Renal cortical epithelial cell (primary cell): ENCODE measurements around the gene MYO5C. TPM values are rescaled to one million over a fixed set of nuclear protein-coding genes. Genes with fewer than 3 reads are reported as not detected.
A peak's percentile ranks its signal among the peaks of the same experiment; 100 is the strongest.
"Not testable (repeated sequence)": the region's sequence is repeated elsewhere in the genome, so short reads cannot be mapped to it uniquely, and the experiment has no call there.

ENCODE experiments used
- DNase-seq: peaks from one replicate; pipeline ENCODE4 v3.0.0-alpha.2; 2011; ENCODE audit warnings: low read depth
- total RNA-seq: library from RNA; depleted of rRNA; stranded (reverse); fragments of >200 nt; gene quantifications from 2 replicates; pipeline ENCODE4 v1.2.3, GENCODE V29; 2014

Gene MYO5C
- total RNA-seq, 1 donor from 2014 or later = 18.3 TPM

DNA sequence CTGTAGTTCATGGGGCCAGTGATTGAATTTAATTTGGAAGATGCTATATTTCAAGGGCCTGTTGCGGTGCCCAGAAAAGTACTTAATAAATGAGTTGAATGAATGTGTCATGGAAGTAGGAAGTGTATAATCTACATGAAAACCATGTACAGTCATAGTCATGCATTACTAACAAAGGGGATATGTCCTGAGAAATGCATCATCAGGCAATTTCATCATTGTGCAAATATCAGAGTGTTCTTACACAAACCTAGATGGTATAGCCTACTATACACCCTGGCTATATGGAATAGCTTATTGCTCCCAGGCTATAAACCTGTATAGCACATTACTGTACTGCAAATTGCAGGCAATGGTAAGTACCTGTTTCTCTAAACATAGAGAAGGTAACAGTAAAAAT, 10.7 kb upstream of the MYO5C start:
- peak; percentile 35 for DNase-seq

DNA sequence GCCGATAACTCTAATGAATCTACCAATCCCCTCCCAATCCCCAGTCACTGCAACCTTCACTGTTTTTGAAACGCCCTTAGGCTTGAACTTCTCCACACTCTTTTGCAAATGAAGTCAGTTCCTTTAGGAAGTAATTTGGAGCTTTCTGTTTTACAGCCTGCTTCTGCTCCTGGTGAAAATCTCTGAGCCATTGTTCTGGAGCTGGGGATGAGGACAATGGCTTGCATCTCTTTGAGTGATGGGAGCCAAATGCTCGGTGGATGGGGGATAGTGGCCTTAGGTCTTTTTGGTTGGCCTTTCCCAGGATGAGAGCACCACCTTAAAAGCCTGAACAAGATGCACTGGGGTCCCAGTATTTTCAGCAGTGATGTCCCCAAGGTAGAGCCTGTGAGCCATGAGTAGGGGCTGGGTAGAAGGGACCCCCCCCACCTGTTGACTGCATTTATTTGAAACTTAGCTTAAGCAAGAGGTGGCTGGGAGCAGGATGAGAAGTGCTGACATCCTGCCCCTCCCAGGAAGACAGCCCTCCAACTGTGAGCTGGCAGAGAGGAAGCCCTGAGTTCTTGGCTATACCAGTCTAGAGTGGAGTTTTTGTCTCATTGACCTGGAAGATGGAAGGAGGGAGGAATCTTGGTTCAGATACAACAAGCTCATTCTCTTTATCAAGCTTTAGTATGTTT, 7.6 kb upstream of the MYO5C start:
- no peak for DNase-seq

DNA sequence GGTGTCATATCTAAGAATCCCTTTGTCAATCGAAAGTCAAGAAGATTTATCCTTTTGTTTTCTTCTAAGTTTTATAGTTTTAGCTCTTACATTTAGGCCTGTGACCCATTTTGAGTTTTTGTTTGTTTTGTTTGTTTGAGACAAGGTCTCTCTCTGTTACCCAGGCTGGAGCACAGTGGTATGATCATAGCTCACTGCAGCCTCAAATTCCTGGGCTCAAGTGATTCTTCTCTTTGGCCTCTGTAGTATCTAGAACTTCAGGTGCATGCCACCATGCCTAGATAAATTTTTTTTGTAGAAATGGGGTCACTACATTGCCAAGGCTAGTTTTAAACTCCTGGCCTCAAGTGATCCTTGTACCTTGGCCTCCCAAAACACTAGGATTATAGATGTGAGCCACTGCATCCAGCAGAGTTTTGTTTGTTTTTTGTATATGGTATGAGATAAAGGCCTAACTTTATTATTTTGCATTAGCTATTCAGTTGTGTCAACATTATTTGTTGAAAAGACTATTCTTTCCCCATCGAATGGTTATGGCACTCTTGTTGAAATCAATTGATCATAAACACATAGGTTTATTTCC, 5.8 kb upstream of the MYO5C start:
- no peak for DNase-seq

DNA sequence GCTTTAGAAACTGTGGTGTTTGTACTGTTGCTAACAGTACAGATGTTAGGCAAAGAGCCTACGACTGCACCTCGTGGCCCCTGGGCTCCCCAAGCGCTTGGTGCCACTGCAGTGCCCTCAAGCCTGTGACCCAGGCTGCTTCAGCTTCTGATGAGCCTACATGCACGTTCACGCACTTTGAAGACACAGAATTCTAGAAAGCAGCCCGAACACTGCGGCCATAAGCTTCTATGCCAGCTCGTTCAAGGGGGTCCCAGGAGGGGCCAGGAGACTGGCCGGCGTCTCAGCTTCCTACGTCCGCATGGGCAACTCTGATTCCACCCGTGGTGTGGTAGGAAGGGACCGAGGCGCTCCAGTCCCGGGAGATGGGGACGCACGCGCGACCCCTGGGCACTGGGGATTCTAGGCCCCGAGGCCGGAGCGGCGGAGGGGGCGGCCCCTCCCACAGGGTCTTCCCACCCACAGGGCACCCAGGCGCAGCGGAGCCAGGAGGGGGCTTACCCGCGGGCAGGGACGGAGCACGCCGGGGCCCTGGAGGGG, 653 bp downstream of the MYO5C start:
- DNase-seq = no peak

- DNase-seq = no peak
These were observed 2.7 kb downstream of the MYO5C start for GRCh38 chr15:52292780-52293392.

DNA sequence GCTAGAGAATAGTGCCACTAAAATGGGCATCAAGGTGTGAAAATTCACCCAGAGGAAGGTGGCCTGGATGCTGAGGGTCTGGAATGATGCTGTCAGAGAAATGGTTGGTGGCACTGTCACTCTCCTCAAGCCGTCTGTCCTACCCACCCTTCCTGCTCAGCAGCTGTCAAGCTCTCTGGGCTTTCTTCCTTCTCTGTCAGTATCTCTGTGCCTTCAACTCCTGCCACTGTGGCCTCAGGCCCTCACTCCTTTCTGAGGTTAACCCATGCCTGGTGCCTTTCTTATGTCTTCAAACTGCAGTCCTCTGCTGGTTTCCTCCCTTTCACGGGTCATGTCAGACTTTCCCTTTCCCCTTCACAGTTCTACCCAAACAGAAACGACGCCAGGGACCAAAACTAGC, 4.4 kb downstream of the MYO5C start:
- no peak for DNase-seq

DNA sequence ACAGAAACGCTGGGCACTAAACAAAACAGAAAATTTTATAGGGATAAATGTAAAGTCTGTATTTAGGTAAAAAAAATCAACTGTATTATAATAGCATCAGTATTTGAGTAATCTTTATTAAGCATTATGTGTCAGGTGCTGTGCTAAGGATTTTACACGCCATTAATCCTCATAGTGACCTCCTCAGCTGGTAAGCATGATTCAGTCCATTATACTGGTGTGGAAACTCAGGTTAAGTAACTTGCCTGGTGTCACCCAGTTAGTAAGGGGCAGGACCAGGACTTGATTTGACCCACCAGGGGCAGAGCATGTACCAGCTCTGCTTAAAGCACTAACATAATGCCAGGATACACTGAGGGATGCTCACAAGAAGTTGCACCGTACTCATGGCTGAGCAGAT, 4.8 kb downstream of the MYO5C start:
- peak; percentile 88 for DNase-seq

- DNase-seq = peak; percentile 42
These were observed 5.3 kb downstream of the MYO5C start for GRCh38 chr15:52290329-52290728.

DNA sequence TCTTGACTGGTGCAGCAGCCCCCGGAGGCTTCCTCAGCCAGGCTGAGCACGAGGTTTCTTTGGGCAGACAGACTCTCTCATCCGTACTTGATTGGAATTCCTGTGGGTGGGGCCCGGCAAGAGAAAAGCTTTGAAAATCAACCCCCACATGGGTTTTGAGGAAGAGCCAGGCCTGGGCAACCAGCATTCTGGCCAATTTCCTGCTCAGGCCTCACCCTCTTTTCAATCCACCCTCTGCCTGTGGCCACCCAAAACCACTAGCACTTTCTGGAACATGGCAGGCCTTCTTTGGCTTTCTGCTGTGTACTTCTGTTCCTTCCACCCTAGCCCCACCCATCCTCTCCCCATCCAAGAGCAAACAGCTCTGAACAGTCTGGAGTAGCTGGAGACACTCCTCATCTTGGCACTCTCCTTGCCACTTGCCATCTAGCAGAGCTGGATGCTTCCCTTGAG, 5.9 kb downstream of the MYO5C start:
- peak; percentile 56 for DNase-seq

DNA sequence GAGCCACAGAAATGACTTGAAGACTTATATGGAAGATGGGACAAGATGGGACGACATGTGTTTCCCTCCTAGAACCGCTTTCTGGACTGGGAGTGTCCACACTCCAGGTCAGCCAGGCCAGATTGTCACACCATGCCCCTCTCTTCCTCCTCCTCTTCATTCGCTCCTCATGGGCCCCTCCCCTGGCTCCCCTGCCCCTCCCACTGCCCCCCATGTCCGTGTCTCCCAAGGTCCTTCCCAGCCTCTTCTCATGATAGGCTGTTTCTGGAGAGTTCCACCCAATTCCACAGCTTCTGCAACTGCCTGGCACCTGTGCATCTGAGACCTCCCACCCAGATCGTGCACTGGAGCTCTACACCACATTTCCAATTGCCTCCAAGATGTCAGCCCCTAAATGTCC, 6.6 kb downstream of the MYO5C start:
- no peak for DNase-seq

DNA sequence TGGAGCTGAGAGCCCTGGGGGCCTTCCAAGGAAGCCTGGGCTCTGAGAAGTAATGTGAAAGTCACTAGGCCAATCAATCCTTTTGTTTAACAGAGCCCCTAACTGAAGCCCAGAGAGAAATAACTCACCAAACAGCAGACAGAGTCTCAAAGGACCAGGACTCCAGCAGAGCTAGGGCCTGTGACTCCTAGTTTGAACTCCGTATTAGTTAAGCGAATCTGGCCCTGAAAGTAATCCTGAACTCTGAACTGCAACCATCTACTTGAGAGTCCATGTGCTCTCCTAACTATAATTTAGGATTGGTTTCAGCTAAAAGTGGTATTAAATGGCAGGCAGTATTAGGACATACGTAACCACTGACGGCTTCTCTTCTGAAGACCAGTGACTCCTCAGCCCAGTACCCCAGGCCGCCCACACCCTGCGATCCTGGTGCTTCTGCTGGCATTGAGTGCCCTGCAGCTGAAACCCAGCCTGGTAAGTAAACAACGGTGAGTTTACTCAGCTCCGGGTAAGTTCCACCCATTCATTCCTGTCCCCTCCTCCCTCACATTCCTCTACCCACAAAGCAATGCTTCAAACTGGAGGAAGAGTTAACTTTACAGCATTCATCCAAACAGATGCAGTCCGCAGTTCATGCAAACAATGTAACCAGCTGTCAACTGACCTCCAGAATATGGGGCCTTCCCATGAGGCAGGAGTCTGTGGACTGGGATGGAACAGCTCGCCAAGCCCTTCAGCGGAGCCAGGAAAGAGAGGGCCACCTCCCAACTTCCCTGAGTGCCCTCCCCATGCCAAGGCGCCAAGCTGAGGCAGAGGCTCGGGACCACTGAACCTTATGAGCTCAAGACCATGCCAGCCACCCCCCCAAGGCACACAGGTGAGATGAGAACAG, 7.3 kb downstream of the MYO5C start:
- DNase-seq = peak; percentile 92

DNA sequence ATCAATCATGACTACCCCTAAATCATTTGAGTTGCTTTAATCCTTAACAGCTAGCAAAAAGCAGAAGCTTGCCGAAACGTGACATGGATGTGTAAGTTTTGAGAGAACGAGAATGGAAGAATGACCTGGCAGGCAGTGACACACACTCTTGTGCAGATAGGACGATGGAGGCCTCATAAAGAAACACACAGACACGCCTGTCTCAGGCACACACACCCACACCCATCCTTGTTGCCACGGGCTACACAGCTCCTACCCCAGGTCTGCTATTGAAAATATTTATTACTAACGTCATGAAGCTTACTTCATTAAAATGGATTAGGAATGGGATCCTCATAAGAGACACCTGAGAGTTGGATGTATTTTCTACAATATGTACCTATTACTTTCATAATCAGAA, 8.5 kb downstream of the MYO5C start:
- no peak for DNase-seq

- not testable (repeated sequence) for DNase-seq
These were observed 9.7 kb downstream of the MYO5C start for GRCh38 chr15:52285941-52286340.

DNA sequence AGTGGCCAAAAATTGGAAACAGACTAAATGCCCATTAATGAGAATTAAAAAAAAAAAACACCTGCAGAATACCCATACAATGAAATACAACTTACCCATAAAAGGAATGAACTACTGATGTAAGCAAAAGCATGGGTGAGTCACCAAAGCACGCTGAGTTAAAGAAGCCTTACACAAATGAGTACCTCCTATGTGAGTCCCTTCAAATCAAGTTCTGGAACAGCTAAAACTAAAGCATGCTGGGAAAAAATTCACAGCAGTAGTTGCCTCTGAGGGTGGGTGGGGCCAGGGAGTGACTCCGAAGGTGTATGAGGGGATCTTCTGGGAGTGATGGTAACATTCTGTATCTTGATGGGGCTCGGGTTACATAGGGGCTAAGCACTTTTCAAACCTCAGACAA, 11.4 kb downstream of the MYO5C start:
- DNase-seq = peak; percentile 77

- DNase-seq = no peak
These were observed 12.3 kb downstream of the MYO5C start for GRCh38 chr15:52283281-52283680.

DNA sequence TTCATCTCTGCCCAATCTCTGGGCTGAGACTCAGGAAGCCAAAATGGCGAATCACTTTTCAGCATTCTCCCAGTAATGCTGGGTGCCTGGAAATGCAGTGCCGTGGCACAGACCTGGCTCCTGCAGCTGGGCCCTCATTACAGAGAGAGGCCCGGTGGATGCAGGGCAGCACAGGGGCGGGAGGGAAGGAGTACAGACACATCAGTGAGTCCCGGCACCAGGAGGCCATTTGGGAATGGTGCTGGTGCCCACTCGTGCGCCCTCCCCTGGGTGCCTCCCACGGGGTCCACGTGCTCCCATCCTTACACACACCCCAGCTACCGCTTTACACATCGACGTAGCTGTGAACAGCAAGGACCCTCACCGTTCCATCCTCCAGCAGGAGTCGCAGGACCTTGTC, 13.2 kb downstream of the MYO5C start:
- no peak for DNase-seq

- no peak for DNase-seq
These were observed 14.2 kb downstream of the MYO5C start for GRCh38 chr15:52281085-52282035.

GRCh38 chr15:52280326-52281084, 15.1 kb downstream of the MYO5C start:
- DNase-seq = no peak

DNA sequence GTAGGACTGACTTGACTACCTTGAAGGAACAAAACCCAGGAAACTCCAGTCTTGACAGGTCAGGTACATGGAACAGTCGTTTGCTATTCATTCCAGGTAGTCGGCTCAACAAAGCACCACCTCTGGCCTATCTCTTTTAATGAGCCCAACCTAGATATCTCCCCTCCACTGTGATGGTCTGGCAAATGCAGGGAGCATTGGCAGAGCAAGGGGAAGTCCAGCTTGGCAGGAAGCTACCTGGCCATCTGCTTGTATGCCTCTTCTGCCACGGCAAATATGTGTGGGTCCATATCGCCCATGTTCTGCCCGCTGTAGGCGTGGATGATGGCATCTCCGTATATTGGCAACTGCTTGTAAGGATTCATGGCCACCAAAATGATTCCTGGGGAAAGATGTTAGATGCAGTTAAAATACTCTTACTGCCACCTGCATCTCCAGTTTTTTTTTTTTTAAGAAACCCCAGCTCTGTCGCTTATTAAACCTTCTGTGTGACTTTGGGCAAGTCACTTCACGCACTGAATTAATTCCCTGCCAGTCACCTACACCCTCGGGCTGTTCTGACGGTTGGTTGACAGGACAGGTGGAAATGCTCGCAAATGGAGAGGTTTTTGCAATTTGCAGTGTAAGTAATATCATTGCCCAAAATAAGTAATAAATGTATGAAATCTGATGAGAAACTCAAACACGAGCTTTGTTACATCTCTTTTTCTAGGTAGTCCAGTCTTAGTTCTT, 16.8 kb downstream of the MYO5C start:
- DNase-seq = no peak
